ENCODE data around the gene MLN. TPM values are rescaled to one million over a fixed set of nuclear protein-coding genes. Genes with fewer than 3 reads are reported as not detected.

MLN gene
- total and polyA plus RNA-seq, 2 experiments from 2014 or later: not detected

DNA sequence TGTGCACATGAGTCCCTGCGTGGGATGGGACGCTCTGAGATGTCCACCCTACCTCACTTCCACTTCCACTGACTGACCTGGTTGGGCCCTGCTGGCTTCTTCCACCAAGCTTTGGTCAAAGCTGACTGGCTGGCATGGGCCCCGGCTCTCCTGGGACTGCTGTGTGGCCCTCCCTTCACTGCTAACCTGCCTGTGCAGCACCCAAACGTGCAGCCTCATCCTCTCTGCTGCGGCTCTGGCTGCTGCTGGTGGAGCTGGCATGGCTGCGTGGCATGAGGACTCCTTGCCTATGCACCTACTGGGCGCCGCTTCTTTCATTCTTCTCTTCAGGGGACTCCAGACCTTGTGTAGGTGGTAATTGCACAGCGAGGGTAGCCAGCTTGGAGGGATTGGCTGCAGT is 38.4 kb downstream of the MLN start (continued):
- no peak for TF ChIP-seq ZNF114 (CRISPR knock-in tag; IDR thresholded peaks at IDR 0.05)
- TF ChIP-seq, protein P1, sequence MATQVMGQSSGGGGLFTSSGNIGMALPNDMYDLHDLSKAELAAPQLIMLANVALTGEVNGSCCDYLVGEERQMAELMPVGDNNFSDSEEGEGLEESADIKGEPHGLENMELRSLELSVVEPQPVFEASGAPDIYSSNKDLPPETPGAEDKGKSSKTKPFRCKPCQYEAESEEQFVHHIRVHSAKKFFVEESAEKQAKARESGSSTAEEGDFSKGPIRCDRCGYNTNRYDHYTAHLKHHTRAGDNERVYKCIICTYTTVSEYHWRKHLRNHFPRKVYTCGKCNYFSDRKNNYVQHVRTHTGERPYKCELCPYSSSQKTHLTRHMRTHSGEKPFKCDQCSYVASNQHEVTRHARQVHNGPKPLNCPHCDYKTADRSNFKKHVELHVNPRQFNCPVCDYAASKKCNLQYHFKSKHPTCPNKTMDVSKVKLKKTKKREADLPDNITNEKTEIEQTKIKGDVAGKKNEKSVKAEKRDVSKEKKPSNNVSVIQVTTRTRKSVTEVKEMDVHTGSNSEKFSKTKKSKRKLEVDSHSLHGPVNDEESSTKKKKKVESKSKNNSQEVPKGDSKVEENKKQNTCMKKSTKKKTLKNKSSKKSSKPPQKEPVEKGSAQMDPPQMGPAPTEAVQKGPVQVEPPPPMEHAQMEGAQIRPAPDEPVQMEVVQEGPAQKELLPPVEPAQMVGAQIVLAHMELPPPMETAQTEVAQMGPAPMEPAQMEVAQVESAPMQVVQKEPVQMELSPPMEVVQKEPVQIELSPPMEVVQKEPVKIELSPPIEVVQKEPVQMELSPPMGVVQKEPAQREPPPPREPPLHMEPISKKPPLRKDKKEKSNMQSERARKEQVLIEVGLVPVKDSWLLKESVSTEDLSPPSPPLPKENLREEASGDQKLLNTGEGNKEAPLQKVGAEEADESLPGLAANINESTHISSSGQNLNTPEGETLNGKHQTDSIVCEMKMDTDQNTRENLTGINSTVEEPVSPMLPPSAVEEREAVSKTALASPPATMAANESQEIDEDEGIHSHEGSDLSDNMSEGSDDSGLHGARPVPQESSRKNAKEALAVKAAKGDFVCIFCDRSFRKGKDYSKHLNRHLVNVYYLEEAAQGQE (IDR thresholded peaks at IDR 0.05; ENCODE audit: unreplicated experiment): no peak

DNA sequence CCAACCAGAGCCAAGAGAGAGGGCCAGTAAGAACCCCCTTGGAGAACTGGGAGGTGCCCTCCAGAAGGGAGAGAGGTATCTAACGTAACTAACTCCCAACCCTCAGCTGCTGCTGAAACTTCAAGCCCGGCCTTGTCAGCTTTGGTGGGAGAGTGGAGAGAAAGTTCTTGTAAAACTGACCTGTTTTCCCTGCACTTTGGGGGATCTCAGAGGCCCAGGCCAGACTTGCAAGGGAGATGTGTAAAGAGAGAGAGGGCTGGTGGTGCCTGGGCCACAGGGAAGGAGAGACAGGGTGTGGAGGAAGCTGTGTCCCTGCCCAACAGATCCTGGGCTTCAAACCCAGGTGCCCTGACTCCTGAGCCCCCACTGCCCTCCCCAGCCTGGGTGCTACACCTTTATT is 39.8 kb downstream of the MLN start:
- no peaks in the 10 kb centered on the region for H3K9me3 Mint-ChIP-seq
- Histone ChIP-seq H3K27me3 (ENCODE audit: insufficient read depth) (no peaks in the 10 kb centered on the region), H3K4me2 (no peak overlapping the region), H3K27ac (ENCODE audit: low read depth) (no peak overlapping the region), H2AFZ (no peak overlapping the region), H3K4me3 (no peak overlapping the region), H3K9me2 (ENCODE audit: insufficient read depth) (no peaks in the 10 kb centered on the region), H3K79me2 (replicated peaks; ENCODE audit: insufficient read depth) (no peaks in the 10 kb centered on the region), H3K36me3 (ENCODE audit: insufficient read depth) (no peaks in the 10 kb centered on the region), H3F3A (replicated peaks; ENCODE audit: low read depth) (no peaks in the 10 kb centered on the region), H4K20me1 (replicated peaks; ENCODE audit: insufficient read depth) (no peaks in the 10 kb centered on the region), H3K4me1 (ENCODE audit: insufficient read depth) (peaks cover 3% of the 10 kb centered on the region; the same call in 1 of the 2 replicates)
- DNase-seq (ENCODE audit: low spot score): no peak
- H3K36me3 Mint-ChIP-seq (ENCODE audit: low read depth): no peaks in the 10 kb centered on the region; the same call in 2 of the 3 replicates
- peaks cover 14% of the 10 kb centered on the region for H3K27me3 Mint-ChIP-seq (ENCODE audit: insufficient read depth, low read depth, poor library complexity)
- no peak for ATAC-seq
- H3K4me3 Mint-ChIP-seq: no peak overlapping the region
- no peak overlapping the region for H3K27ac Mint-ChIP-seq
- H3K4me1 Mint-ChIP-seq: peaks cover 6% of the 10 kb centered on the region
- TF ChIP-seq, protein P2, sequence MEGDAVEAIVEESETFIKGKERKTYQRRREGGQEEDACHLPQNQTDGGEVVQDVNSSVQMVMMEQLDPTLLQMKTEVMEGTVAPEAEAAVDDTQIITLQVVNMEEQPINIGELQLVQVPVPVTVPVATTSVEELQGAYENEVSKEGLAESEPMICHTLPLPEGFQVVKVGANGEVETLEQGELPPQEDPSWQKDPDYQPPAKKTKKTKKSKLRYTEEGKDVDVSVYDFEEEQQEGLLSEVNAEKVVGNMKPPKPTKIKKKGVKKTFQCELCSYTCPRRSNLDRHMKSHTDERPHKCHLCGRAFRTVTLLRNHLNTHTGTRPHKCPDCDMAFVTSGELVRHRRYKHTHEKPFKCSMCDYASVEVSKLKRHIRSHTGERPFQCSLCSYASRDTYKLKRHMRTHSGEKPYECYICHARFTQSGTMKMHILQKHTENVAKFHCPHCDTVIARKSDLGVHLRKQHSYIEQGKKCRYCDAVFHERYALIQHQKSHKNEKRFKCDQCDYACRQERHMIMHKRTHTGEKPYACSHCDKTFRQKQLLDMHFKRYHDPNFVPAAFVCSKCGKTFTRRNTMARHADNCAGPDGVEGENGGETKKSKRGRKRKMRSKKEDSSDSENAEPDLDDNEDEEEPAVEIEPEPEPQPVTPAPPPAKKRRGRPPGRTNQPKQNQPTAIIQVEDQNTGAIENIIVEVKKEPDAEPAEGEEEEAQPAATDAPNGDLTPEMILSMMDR (conservative IDR thresholded peaks at IDR 0.05; ENCODE audit: low read depth in 2 of 2): no peak
- TF ChIP-seq, protein P1 (IDR thresholded peaks at IDR 0.05; ENCODE audit: unreplicated experiment): no peak
- TF ChIP-seq CREB1 (CRISPR knock-in tag; IDR thresholded peaks at IDR 0.05; ENCODE audit: low read depth) (no peak), EZH2phosphoT487 (IDR thresholded peaks at IDR 0.05; ENCODE audit: unreplicated experiment) (no peak), EZH2 (IDR thresholded peaks at IDR 0.05; ENCODE audit: low read depth, unreplicated experiment) (no peak)
- TF ChIP-seq, protein P3, sequence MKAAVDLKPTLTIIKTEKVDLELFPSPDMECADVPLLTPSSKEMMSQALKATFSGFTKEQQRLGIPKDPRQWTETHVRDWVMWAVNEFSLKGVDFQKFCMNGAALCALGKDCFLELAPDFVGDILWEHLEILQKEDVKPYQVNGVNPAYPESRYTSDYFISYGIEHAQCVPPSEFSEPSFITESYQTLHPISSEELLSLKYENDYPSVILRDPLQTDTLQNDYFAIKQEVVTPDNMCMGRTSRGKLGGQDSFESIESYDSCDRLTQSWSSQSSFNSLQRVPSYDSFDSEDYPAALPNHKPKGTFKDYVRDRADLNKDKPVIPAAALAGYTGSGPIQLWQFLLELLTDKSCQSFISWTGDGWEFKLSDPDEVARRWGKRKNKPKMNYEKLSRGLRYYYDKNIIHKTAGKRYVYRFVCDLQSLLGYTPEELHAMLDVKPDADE (IDR thresholded peaks at IDR 0.05): no peak
- TF ChIP-seq, protein P4, sequence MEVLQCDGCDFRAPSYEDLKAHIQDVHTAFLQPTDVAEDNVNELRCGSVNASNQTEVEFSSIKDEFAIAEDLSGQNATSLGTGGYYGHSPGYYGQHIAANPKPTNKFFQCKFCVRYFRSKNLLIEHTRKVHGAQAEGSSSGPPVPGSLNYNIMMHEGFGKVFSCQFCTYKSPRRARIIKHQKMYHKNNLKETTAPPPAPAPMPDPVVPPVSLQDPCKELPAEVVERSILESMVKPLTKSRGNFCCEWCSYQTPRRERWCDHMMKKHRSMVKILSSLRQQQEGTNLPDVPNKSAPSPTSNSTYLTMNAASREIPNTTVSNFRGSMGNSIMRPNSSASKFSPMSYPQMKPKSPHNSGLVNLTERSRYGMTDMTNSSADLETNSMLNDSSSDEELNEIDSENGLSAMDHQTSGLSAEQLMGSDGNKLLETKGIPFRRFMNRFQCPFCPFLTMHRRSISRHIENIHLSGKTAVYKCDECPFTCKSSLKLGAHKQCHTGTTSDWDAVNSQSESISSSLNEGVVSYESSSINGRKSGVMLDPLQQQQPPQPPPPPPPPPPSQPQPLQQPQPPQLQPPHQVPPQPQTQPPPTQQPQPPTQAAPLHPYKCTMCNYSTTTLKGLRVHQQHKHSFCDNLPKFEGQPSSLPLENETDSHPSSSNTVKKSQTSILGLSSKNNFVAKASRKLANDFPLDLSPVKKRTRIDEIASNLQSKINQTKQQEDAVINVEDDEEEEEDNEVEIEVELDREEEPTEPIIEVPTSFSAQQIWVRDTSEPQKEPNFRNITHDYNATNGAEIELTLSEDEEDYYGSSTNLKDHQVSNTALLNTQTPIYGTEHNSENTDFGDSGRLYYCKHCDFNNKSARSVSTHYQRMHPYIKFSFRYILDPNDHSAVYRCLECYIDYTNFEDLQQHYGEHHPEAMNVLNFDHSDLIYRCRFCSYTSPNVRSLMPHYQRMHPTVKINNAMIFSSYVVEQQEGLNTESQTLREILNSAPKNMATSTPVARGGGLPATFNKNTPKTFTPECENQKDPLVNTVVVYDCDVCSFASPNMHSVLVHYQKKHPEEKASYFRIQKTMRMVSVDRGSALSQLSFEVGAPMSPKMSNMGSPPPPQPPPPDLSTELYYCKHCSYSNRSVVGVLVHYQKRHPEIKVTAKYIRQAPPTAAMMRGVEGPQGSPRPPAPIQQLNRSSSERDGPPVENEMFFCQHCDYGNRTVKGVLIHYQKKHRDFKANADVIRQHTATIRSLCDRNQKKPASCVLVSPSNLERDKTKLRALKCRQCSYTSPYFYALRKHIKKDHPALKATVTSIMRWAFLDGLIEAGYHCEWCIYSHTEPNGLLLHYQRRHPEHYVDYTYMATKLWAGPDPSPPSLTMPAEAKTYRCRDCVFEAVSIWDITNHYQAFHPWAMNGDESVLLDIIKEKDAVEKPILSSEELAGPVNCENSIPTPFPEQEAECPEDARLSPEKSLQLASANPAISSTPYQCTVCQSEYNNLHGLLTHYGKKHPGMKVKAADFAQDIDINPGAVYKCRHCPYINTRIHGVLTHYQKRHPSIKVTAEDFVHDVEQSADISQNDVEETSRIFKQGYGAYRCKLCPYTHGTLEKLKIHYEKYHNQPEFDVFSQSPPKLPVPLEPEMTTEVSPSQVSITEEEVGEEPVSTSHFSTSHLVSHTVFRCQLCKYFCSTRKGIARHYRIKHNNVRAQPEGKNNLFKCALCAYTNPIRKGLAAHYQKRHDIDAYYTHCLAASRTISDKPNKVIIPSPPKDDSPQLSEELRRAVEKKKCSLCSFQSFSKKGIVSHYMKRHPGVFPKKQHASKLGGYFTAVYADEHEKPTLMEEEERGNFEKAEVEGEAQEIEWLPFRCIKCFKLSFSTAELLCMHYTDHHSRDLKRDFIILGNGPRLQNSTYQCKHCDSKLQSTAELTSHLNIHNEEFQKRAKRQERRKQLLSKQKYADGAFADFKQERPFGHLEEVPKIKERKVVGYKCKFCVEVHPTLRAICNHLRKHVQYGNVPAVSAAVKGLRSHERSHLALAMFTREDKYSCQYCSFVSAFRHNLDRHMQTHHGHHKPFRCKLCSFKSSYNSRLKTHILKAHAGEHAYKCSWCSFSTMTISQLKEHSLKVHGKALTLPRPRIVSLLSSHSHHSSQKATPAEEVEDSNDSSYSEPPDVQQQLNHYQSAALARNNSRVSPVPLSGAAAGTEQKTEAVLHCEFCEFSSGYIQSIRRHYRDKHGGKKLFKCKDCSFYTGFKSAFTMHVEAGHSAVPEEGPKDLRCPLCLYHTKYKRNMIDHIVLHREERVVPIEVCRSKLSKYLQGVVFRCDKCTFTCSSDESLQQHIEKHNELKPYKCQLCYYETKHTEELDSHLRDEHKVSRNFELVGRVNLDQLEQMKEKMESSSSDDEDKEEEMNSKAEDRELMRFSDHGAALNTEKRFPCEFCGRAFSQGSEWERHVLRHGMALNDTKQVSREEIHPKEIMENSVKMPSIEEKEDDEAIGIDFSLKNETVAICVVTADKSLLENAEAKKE (CRISPR knock-in tag; IDR thresholded peaks at IDR 0.05): no peak
